HG03558 (cell line): ENCODE data around the gene CCDC9.
A peak's percentile ranks its signal among the peaks of the same experiment; 100 is the strongest.

Source experiments
- ATAC-seq: cut with Tn5 transposase; IDR thresholded peaks from one replicate; pipeline ENCODE4 v1.9.1; 2021; ENCODE audit warnings: moderate number of reproducible peaks; ENCODE audit not compliant: unreplicated experiment; ENCODE audit errors: extremely low read depth

CCDC9 gene

DNA sequence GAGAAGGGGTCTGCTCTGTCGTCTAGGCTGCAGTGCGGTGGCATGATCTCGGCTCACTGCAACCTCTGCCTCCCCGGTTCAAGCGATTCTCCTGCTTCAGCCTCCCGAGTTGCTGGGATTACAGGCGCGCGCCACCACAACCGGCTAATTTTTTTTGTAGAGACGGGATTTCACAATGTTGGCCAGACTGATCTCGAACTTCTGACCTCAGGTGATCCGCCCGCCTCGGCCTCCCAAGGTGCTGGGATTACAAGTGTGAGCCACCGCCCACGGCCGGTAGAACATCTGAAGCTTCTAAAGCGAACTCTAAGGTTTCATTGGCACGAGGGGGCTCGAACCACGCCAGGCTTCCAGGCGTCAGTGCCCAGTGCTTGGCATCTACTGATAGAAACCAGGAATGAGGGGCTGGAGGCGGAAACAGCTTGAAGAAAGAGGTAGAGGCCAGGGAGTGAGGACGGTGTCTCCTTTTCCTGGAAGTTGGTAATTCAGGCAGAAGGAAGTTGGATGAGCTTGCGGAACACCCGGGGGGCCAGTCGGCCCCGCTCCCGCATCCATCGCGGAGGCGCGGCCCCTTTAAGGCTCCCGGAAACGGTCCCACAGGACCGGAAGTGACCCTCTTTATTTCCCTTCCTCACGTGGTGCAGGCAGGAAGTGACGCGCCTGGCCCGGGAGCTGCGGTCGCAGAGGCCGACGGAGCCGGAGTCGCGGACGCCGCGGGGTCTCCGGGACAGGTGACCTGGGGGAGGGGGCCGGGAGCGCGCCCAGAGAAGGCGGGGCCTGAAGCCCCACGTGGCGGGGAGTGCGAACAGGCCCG is at the start of gene CCDC9:
Gene CCDC9 (plus strand): TSS at position 647 of the 814 bp plus-strand sequence. CDS start 1,876 bp downstream, outside the sequence.
- ATAC-seq: peak; percentile 42

- no peak for ATAC-seq
Measured at GRCh38 chr19:47209319-47210179, 46.8 kb upstream of the CCDC9 start.

GRCh38 chr19:47210180-47210490 is 46.2 kb upstream of the CCDC9 start:
- no peak for ATAC-seq

DNA sequence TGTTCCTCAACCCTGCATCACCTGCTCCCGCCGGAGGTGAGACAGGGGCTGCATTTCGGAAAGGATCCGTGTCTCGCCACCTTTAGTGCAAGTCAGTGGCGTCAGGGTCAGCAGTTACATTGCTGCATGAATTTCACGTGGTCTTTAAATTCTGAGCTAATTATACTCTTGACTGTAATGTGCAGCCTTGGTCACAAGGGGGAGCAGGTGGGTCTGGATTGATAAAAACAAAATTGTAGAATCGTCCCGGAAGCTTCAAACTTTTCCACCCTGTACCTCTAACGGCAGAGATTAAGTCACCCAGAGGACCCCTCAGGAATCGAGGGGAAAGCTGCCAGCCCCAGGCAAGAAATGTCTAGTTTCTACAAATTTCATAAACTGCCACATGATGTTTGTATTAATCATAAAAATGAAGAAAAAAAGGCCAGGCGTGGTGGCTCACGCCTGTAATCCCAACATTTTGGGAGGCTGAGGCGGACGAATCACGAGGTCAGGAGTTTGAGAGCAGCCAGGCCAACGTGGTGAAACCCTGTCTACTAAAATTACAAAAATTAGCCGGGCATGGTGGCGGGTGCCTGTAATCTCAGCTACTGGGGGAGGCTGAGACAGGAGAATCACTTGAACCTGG is 45.5 kb upstream of the CCDC9 start:
- no peak for ATAC-seq

GRCh38 chr19:47215581-47215980 is 40.7 kb upstream of the CCDC9 start:
- no peak for ATAC-seq

- ATAC-seq: no peak
Measured at GRCh38 chr19:47221080-47221841, 35.1 kb upstream of the CCDC9 start.

- no peak for ATAC-seq
Measured at GRCh38 chr19:47221890-47222289, 34.4 kb upstream of the CCDC9 start.

- ATAC-seq: no peak
Measured at GRCh38 chr19:47225746-47226425, 30.4 kb upstream of the CCDC9 start.

DNA sequence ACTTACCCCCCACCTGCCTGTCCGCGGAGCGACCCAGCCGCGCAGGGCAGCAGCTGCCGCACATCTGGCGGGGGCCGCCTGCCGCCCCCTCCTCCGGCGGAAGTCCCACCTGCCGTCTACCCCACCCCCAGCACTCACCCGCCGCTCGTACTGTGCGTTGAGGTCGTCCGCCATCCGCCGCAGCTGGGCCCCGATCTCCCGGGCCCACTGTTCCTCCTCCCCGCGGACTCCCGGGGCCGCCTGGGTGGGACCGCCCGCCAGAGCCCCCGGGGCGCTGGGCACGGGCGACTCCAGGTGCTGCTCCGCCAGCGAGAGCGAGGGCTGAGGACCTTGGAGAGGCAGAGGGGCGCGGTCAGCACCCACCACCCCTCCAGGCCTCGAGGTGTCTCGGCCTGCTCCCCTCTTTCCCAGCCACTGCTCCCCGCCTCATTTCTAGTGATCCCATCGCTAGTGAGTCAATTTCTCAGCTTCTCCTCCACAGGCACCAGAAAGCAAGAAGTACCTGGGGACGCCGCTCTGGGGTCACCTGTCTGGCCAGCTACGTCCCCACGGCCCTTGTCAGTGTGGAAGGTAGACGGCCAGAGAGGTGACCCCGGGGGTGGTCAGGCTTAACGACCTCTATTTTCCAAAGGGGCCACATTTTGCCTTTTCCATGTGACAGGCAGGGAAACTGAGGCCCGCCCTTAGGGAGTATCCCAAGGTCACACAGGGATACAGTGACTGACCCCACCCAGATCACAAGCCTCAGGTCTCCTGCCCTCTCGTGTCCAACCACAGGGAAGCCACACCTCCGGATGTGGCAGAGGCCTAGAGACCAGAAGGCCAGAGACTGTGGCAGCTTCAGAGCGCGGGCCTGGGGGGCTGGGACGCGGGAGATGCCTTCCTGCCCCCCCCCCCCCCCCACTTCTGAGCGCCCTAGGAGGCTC is 29.6 kb upstream of the CCDC9 start:
- no peak for ATAC-seq

DNA sequence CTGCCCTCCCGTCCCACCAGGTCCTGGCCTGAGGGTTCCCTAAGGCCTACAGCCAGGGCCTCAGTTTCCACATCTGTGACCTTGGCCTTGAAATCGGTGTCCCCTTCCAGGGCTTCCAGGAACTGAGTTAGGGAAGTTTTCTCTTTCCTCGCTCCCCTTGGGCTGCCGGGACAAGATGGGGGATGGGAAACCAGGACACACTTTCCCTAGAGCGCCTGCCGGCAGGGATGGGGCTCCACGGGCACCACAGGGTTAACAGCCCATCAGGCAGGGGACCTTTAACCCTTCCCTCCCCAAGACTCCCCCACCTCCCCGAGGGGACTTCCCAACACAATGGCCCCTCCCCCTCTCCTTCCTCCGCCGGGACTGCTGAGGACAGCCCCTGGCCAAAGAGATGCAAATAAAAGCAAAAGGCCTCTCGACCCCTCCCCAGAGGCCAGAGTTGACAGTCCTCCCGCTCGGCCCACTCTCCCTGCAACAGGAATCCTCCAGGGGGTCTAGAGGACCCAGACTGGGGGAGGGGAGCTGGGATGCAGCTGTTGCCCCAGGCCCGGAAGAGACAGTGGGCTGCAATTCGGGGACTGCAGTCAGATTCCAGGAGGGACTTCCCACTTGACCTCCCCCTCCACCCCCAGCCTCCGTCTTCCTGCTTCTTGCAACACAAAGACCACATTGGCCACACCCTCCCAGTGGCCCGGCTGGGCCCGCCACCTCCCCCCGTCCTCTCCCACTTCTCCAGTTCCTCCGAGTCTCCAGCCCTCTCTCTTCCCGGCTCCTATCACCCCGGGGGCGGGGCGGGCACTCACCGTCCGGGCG is 28.8 kb upstream of the CCDC9 start:
- ATAC-seq: no peak

GRCh38 chr19:47228168-47228936 is 28.0 kb upstream of the CCDC9 start:
- ATAC-seq: no peak

DNA sequence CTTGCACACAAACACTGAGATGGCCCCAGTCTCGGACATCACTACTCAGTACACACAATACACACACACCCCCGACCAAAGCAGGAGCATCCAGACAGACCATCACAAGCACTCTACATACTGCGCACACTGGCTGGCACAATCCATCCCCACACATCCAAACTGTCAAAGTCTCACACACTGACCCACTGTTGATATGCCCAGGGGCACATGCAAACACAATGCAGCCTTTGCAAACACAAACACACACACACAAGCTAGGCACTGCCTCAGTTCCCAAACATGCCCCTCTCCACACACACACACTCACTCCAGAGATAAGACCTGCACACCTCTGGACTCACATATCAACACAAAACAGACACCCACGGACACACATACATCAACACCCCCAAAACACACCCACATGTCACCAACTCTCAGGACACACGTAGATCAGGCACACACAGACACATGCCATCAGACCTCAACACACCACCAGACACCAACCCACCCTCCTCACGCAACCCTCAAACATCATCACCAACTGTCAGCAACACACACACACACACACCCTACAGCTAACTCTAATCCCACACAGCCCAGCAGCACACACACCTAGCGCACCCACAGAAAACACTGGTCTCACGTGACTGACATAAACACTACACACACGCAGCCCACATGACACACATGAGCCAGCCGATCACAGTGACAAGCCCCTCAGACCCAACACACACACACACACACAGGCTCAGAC is 27.2 kb upstream of the CCDC9 start:
- ATAC-seq: no peak

DNA sequence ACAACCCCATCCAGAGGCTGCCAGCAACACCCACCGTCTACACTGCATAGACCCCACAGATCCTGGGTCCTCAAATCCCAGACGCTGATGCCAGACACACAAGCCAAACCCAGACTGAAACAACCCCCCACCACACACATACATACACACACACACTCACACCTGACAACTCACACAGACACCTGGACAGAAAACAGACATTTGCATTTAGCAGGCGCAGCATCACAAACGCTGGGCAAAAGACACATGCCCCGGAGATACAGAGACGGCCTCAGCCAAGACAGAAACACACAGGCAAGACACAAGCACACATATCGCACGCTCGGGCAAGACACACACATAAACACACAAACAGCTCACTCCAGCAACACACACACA is 26.7 kb upstream of the CCDC9 start:
- no peak for ATAC-seq

- ATAC-seq: no peak
Measured at GRCh38 chr19:47230054-47230920, 26.0 kb upstream of the CCDC9 start.

DNA sequence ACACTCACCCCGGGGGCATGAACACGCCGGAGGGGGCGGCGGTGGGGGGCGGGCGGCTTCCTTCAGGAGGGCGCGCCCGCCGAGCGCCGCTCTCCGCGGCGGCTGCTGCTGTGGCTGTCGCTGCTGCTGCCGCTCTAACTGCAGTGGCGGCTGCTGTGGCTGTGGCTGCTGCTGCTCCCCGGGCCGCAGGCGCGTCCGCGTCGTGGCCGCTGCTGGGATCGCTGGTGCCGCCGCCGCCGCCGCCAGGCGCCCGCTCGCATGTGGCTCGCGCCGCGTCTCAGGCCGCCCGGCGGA is 25.5 kb upstream of the CCDC9 start, which contains the start of gene BBC3:
Gene BBC3 (minus strand): TSS at position 279 of the 294 bp plus-strand sequence. CDS start 2,768 bp downstream, outside the sequence.
- no peak for ATAC-seq
